LNCaP clone FGC (cell line): ENCODE data around the gene CPD.
"Not testable (repeated sequence)": the region's sequence is repeated elsewhere in the genome, so short reads cannot be mapped to it uniquely, and the experiment has no call there.

Source experiments
- DNase-seq: peaks from one replicate; pipeline ENCODE4 v3.0.0-alpha.2; 2011; ENCODE audit warnings: low read depth
- H3K4me3 ChIP-seq: 2 replicates; pipeline ENCODE4 v1.5.1; 2011; ENCODE audit warnings: mild to moderate bottlenecking, low read depth, low read length, control low read depth
- CTCF ChIP-seq: IDR thresholded peaks from 2 replicates; pipeline ENCODE4 v1.5.1; 2012; ENCODE audit warnings: mild to moderate bottlenecking; ENCODE audit not compliant: control insufficient read depth, insufficient read depth; ENCODE audit errors: extremely low read depth

CPD gene

GRCh38 chr17:30339086-30339485 is 39.6 kb upstream of the CPD start:
- H3K4me3 ChIP-seq = no peak overlapping the region
- no peak for TF ChIP-seq CTCF
- DNase-seq = no peak

GRCh38 chr17:30340801-30341356 is 37.8 kb upstream of the CPD start:
- no peak for TF ChIP-seq CTCF
- no peak for DNase-seq
- no peak overlapping the region for H3K4me3 ChIP-seq

DNA sequence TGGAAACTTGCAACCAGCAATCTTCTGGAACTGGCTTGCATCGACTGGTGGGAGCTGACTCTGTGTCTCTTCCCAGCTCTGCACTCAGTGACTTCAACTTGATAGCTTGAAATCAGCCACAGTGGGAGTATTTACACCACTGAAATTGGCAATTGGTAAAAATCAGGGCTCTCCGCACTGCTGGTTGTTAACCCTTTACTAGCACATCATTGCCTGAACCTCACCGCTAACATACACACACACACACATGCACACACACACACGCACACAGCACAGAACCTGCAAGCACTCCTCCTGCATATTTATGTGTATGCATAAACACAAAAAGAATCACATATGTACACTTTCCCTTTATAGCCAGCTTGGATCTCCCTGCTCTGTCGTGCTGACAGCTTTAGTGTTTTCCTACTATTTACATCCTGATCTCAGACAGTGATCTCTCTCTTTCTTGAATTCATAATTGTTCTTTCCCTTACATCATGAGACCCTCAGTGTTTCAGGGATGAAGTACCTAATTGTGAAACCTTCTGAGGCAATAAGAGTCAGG is 37.0 kb upstream of the CPD start:
- H3K4me3 ChIP-seq = no peak overlapping the region
- DNase-seq = no peak
- TF ChIP-seq CTCF = no peak

- not testable (repeated sequence) for H3K4me3 ChIP-seq, DNase-seq
These were observed 35.5 kb upstream of the CPD start for GRCh38 chr17:30343244-30343643.

DNA sequence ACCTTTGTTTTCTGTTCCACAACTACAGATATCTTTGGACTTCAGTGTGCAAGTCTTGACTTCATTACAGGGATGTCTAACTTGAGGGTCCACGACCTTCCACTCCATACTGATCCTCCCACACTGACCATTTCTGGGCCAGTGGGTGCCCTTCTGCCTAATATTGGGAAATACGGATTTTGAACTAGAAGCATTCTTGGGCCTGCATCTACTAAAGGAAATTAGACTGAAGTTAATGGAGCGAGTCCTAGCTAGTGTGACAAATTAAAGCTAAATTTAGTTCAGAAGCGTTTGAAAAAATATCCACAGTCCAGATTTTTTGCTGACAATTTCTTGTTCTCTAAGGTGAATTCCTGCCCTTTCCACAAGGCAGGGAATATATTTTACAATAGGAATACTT is 34.9 kb upstream of the CPD start:
- H3K4me3 ChIP-seq = no peak overlapping the region
- DNase-seq = no peak
- TF ChIP-seq CTCF = no peak

- DNase-seq = peak; percentile 96
- TF ChIP-seq CTCF = no peak
- no peak overlapping the region for H3K4me3 ChIP-seq
These were observed 34.2 kb upstream of the CPD start for GRCh38 chr17:30344283-30345088.

DNA sequence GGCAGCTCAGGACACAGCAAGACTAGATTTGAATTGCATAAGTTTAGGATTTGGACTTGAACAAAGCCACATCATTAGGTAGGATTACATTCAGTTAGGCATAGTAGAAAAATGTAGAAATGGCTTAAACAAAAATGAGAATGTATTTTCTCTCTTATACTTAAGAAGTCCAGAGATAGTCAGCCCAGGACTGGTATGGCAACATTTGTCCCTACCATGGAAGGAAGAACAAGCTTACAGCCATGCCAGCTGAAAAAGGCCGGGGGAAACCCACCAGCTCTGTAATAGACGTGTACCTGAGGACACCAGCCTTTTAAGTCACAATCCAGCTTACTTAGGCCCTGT is 33.7 kb upstream of the CPD start:
- no peak for DNase-seq
- no peak for TF ChIP-seq CTCF
- H3K4me3 ChIP-seq = no peak overlapping the region
